ENCODE measurements around the gene ZNF670. TPM values are rescaled to one million over a fixed set of nuclear protein-coding genes. Genes with fewer than 3 reads are reported as not detected.

Gene ZNF670
- total RNA-seq, 1 donor from 2014 or later = not detected

GRCh38 chr1:247079141-247079874, 697 bp upstream of the ZNF670 start:
- H3K27ac ChIP-seq = no peak overlapping the region
- peaks cover 0 to 10% of the 10 kb centered on the region in 2 donors for H3K4me1 ChIP-seq
- no peak for DNase-seq (ENCODE audit: low spot score in 2 of 2)
- peak overlapping the region; percentile 77 to 78 for H3K4me3 ChIP-seq
- H3K36me3 ChIP-seq = no peaks in the 10 kb centered on the region
- no peak for TF ChIP-seq CTCF (IDR thresholded peaks at IDR 0.05)
- intact Hi-C loops (cut with DNase I) = loop anchor here (2.0 to 5.0 kb wide), 2 partner anchors 147 to 251 kb away; partner anchors contain the start of genes AHCTF1 and ZNF496
- H3K27me3 ChIP-seq = no peaks in the 10 kb centered on the region
- H3K9me3 ChIP-seq = no peaks in the 10 kb centered on the region

GRCh38 chr1:247077876-247078257, 744 bp downstream of the ZNF670 start:
- no peaks in the 10 kb centered on the region for H3K27me3 ChIP-seq
- H3K36me3 ChIP-seq = no peaks in the 10 kb centered on the region
- no peaks in the 10 kb centered on the region for H3K9me3 ChIP-seq
- intact Hi-C loops (cut with DNase I) = loop anchor here (1.0 to 5.0 kb wide), 4 partner anchors 26 to 253 kb away; partner anchors contain the start of genes AHCTF1, ZNF496 and ZNF669
- peak overlapping the region; percentile 71 for H3K27ac ChIP-seq
- TF ChIP-seq CTCF (IDR thresholded peaks at IDR 0.05) = no peak
- peak overlapping the region; percentile 77 to 78 for H3K4me3 ChIP-seq
- no peak for DNase-seq (ENCODE audit: low spot score in 2 of 2)
- peaks cover 0 to 10% of the 10 kb centered on the region in 2 donors for H3K4me1 ChIP-seq

- Histone ChIP-seq H3K9me3 (no peaks in the 10 kb centered on the region), H3K4me1 (peaks cover 0 to 10% of the 10 kb centered on the region in 2 donors), H3K27ac (no peak overlapping the region), H3K27me3 (no peaks in the 10 kb centered on the region), H3K4me3 (peak overlapping the region; percentile 77 to 78), H3K36me3 (no peaks in the 10 kb centered on the region)
- intact Hi-C loops (cut with DNase I) = loop anchor here (5.0 kb wide), 1 partner anchor 145 kb away; the partner anchor contains the start of gene AHCTF1
- TF ChIP-seq CTCF (IDR thresholded peaks at IDR 0.05) = no peak
- DNase-seq (ENCODE audit: low spot score in 2 of 2) = no peak
Measured at GRCh38 chr1:247077213-247077612, 1.4 kb downstream of the ZNF670 start.

GRCh38 chr1:247070645-247071044, 8.0 kb downstream of the ZNF670 start:
- H3K27ac ChIP-seq = no peak overlapping the region
- TF ChIP-seq CTCF (IDR thresholded peaks at IDR 0.05) = no peak
- H3K27me3 ChIP-seq = no peaks in the 10 kb centered on the region
- H3K9me3 ChIP-seq = peaks cover 0 to 12% of the 10 kb centered on the region in 2 donors
- intact Hi-C loops (cut with DNase I) = no loop called here
- H3K4me1 ChIP-seq = no peaks in the 10 kb centered on the region
- H3K4me3 ChIP-seq = no peak overlapping the region
- DNase-seq (ENCODE audit: low spot score in 2 of 2) = no peak
- H3K36me3 ChIP-seq = no peaks in the 10 kb centered on the region

GRCh38 chr1:247064304-247064703, 14.3 kb downstream of the ZNF670 start:
- no peak for DNase-seq (ENCODE audit: low spot score in 2 of 2)
- Histone ChIP-seq H3K4me1 (no peaks in the 10 kb centered on the region), H3K9me3 (peaks cover 0 to 50% of the 10 kb centered on the region in 2 donors), H3K4me3 (no peak overlapping the region), H3K27ac (no peak overlapping the region), H3K27me3 (no peaks in the 10 kb centered on the region), H3K36me3 (peaks cover 0 to 2% of the 10 kb centered on the region in 2 donors)
- intact Hi-C loops (cut with DNase I) = no loop called here
- TF ChIP-seq CTCF (IDR thresholded peaks at IDR 0.05) = no peak

Measured in ascending aorta (tissue), 2 donors.